Measurements from ENCODE around the gene MAP7D3. TPM values are rescaled to one million over a fixed set of nuclear protein-coding genes. Genes with fewer than 3 reads are reported as not detected.
"Not testable (repeated sequence)": the region's sequence is repeated elsewhere in the genome, so short reads cannot be mapped to it uniquely, and the experiment has no call there.

MAP7D3 gene
- total RNA-seq, result 9.2 and 9.4 TPM in 2 replicates

- no peaks in the 10 kb centered on the region for H3K36me3 ChIP-seq (ENCODE audit: control insufficient read depth, insufficient read depth, low read length)
- no peak for TF ChIP-seq CTCF (IDR thresholded peaks at IDR 0.05; ENCODE audit: insufficient read depth, low read length, poor library complexity, severe bottlenecking)
- DNase-seq (ENCODE audit: low read depth), result no peak
- H3K27me3 ChIP-seq (ENCODE audit: control insufficient read depth, insufficient read depth, low read length), result no peaks in the 10 kb centered on the region
- H3K4me3 ChIP-seq (ENCODE audit: low read depth, low read length), result peak within 1 kb of the TSS; percentile 72
Observed at GRCh38 chrX:136251041-136251991, at the start of gene MAP7D3. Gene MAP7D3, minus strand, starts transcription at chrX:136251400. Its CDS starts 42 bp downstream, at chrX:136251358.

- H3K36me3 ChIP-seq (ENCODE audit: control insufficient read depth, insufficient read depth, low read length); H3K4me3 ChIP-seq (ENCODE audit: low read depth, low read length); H3K27me3 ChIP-seq (ENCODE audit: control insufficient read depth, insufficient read depth, low read length); DNase-seq (ENCODE audit: low read depth): not testable (repeated sequence)
Observed at GRCh38 chrX:136300721-136301120, 49.5 kb upstream of the MAP7D3 start, which contains the start of gene ADGRG4. Gene ADGRG4, plus strand, starts transcription at chrX:136300963. Its CDS starts 7,815 bp downstream, at chrX:136308778.

- H3K4me3 ChIP-seq (ENCODE audit: low read depth, low read length), result no peak overlapping the region
- TF ChIP-seq CTCF (IDR thresholded peaks at IDR 0.05; ENCODE audit: insufficient read depth, low read length, poor library complexity, severe bottlenecking), result no peak
- no peaks in the 10 kb centered on the region for H3K27me3 ChIP-seq (ENCODE audit: control insufficient read depth, insufficient read depth, low read length)
Observed at GRCh38 chrX:136295380-136295779, 44.2 kb upstream of the MAP7D3 start.

GRCh38 chrX:136292656-136293055 lies 41.5 kb upstream of the MAP7D3 start:
- no peaks in the 10 kb centered on the region for H3K36me3 ChIP-seq (ENCODE audit: control insufficient read depth, insufficient read depth, low read length)
- no peak for TF ChIP-seq CTCF (IDR thresholded peaks at IDR 0.05; ENCODE audit: insufficient read depth, low read length, poor library complexity, severe bottlenecking)
- no peak for DNase-seq (ENCODE audit: low read depth)

More at GRCh38 chrX:136295380-136295779, 44.2 kb upstream of the MAP7D3 start:
- DNase-seq (ENCODE audit: low read depth), result no peak
- H3K36me3 ChIP-seq (ENCODE audit: control insufficient read depth, insufficient read depth, low read length), result no peaks in the 10 kb centered on the region

GRCh38 chrX:136291824-136292223 lies 40.6 kb upstream of the MAP7D3 start:
- no peak for TF ChIP-seq CTCF (IDR thresholded peaks at IDR 0.05; ENCODE audit: insufficient read depth, low read length, poor library complexity, severe bottlenecking)
- H3K27me3 ChIP-seq (ENCODE audit: control insufficient read depth, insufficient read depth, low read length), result no peaks in the 10 kb centered on the region
- DNase-seq (ENCODE audit: low read depth), result no peak
- no peak overlapping the region for H3K4me3 ChIP-seq (ENCODE audit: low read depth, low read length)
- H3K36me3 ChIP-seq (ENCODE audit: control insufficient read depth, insufficient read depth, low read length), result no peaks in the 10 kb centered on the region

More at GRCh38 chrX:136292656-136293055, 41.5 kb upstream of the MAP7D3 start:
- Histone ChIP-seq H3K4me3 (ENCODE audit: low read depth, low read length) (no peak overlapping the region), H3K27me3 (ENCODE audit: control insufficient read depth, insufficient read depth, low read length) (no peaks in the 10 kb centered on the region)

- not testable (repeated sequence) for DNase-seq (ENCODE audit: low read depth); H3K36me3 ChIP-seq (ENCODE audit: control insufficient read depth, insufficient read depth, low read length); H3K27me3 ChIP-seq (ENCODE audit: control insufficient read depth, insufficient read depth, low read length); H3K4me3 ChIP-seq (ENCODE audit: low read depth, low read length)
Observed at GRCh38 chrX:136286375-136286774, 35.2 kb upstream of the MAP7D3 start.
